Fibroblast of pulmonary artery (primary cell): ENCODE data around the gene EPHA3.
A peak's percentile ranks its signal among the peaks of the same experiment; 100 is the strongest.

Experiments
- DNase-seq: peaks from one replicate; pipeline ENCODE4 v3.0.0-alpha.2; 2010; ENCODE audit warnings: low read depth
- H3K4me3 ChIP-seq: replicated peaks from 2 replicates; pipeline ENCODE4 v1.5.1; 2011; ENCODE audit warnings: low read depth, mild to moderate bottlenecking, control low read depth, low read length, moderate library complexity
- TF ChIP-seq, protein P1 (sequence below): IDR thresholded peaks from 2 replicates; pipeline ENCODE4 v1.5.1; 2011; ENCODE audit warnings: mild to moderate bottlenecking, control low read depth, low read length, inconsistent platforms; ENCODE audit errors: missing control alignments

EPHA3 gene

DNA sequence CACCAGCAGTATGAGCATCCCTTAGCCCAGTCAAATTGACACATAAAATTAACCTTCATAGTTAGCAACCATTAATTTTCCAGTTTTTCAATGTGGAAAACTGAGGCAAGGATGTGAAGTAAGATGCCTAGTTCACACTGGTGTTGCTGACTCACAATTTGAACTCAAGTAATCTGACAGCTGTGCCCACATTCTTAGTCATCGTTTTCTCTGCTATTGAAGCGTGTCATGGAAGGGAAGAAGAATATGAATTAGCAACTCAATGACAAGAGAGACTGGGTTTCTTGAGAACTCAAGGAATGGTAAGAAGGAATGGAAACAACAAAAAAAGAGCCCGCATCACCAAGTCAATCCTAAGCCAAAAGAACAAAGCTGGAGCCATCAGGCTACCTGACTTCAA, 261.4 kb downstream of the EPHA3 start:
- no peak overlapping the region for H3K4me3 ChIP-seq
- TF ChIP-seq, protein P1, sequence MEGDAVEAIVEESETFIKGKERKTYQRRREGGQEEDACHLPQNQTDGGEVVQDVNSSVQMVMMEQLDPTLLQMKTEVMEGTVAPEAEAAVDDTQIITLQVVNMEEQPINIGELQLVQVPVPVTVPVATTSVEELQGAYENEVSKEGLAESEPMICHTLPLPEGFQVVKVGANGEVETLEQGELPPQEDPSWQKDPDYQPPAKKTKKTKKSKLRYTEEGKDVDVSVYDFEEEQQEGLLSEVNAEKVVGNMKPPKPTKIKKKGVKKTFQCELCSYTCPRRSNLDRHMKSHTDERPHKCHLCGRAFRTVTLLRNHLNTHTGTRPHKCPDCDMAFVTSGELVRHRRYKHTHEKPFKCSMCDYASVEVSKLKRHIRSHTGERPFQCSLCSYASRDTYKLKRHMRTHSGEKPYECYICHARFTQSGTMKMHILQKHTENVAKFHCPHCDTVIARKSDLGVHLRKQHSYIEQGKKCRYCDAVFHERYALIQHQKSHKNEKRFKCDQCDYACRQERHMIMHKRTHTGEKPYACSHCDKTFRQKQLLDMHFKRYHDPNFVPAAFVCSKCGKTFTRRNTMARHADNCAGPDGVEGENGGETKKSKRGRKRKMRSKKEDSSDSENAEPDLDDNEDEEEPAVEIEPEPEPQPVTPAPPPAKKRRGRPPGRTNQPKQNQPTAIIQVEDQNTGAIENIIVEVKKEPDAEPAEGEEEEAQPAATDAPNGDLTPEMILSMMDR: no peak
- DNase-seq: no peak

DNA sequence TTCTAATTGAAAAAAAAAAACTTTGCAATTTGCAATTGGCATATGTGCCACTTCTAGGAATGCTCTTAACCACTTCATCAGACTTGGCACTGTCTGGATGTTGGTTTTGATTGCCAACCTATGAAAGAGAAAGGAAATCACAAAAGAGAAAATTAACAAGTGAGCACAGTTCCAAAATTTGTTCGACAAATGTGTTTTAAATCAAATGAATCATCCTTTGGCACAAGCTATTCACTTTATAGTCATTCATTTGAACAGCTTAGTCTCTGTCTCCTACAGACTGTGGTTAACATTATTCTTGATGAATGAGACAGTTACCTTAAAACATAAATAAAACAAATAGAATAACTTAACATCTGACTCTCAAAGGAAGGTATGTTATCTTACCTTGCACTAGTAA, 265.0 kb downstream of the EPHA3 start:
- H3K4me3 ChIP-seq: no peak overlapping the region
- TF ChIP-seq, protein P1: no peak
- no peak for DNase-seq

DNA sequence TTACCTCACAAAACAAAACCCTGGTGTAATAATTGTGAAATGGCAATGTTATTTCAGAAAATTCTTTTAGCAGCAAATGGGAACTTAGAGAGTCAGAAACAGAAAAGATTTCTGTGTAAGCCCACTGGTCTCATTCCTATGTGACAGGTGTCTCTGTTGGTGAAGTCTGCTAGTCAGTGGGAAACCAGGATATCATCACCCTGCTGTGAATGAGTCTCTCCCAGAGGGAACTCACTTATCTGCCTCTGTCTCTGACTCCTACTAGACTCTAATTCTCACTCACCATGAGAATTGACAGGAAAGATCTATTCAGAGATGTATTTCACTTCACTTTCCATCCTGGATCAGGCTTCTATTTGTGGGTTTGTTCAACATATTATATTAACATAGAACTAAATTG, 266.0 kb downstream of the EPHA3 start:
- no peak for DNase-seq
- H3K4me3 ChIP-seq: no peak overlapping the region
- TF ChIP-seq, protein P1: no peak

DNA sequence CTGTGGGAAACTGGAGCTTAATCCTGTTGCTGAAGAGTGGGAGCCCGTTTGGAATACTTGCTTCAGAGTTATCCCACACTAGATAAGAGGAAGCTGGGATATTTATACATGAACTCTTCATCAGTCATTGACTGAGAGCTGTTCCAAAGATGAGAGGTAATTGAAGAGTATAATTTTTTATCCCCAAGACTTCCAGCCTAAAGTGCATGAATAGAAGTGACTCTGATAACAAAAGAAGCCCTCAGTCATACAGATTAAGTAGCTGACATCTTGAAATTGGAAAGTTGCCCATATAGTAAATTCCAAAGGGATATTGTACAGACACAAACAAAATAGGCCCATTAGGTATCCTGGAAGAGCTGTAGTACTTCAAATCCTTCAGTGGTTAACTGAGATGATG, 268.0 kb downstream of the EPHA3 start:
- no peak for DNase-seq
- TF ChIP-seq, protein P1: no peak
- no peak overlapping the region for H3K4me3 ChIP-seq

DNA sequence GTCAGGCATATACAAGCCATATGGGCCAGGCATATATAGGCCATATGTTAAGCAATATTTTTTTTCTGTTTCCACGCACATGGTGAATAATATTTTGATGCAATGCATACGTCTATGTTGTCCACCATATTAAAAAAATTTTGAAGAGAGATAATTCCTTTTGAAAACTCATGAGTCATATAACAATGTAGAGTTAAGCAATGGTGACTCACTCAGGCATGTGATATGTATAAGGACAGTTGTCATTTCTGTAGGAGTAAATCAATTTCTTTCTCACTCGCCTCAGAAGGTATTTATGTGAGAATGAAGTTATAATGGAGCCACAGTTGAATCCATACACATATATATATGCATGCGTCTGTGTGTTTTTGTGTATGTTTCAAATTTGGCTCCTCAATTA, 272.6 kb downstream of the EPHA3 start:
- TF ChIP-seq, protein P1: no peak
- DNase-seq: peak; percentile 54
- no peak overlapping the region for H3K4me3 ChIP-seq

DNA sequence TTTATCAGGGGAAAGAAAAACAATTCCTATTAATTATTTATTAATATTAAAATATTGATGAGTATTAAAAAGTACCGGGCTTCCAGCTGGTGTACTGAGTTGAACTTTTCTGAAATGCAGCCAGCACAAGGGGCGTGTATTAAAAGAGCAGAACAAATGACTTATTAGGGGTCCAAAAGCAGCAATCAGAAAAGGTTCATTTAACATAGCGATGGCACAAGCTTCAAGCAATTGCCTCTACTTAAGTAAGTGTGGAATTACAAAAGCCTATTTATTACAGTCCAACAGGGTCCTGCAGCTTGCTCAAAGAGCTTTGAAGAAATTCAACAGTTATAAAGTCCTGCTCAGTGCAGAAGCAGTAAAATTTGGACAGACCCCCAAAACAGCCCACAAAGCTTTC, 285.6 kb downstream of the EPHA3 start:
- TF ChIP-seq, protein P1: no peak
- DNase-seq: no peak
- no peak overlapping the region for H3K4me3 ChIP-seq

DNA sequence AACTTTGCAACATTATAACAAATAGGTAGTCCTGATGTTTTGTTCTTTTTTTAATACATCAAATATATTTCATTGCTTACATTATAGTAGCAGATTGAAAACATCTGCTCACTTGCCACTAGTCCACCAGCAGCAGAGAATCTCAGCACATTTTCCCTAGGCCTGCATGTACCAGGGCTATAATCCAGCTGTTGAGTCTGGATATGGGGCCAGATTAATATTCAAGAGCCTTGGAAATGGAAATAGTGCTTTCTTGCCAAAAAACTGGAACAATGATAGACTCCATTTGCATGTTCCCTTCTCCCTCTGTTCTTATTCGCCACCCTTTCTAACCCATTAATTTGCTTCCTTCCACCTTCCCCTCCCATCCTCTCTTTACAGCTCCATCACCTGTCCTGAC, 288.0 kb downstream of the EPHA3 start:
- TF ChIP-seq, protein P1: no peak
- no peak for DNase-seq
- no peak overlapping the region for H3K4me3 ChIP-seq
